ENCODE measurements around the gene ANKS6. TPM values are rescaled to one million over a fixed set of nuclear protein-coding genes. Genes with fewer than 3 reads are reported as not detected.
A peak's percentile ranks its signal among the peaks of the same experiment; 100 is the strongest.

ANKS6 gene
- total and polyA plus RNA-seq, 2 of the 4 experiments (the other 2 are of a cell fraction): 9.0 to 23.6 TPM

GRCh38 chr9:98707166-98708102 lies 88.9 kb downstream of the ANKS6 start:
- Histone ChIP-seq H3K4ac (ENCODE audit: low read depth, low read length) (peak overlapping the region; percentile 54; the same call in 1 of the 2 replicates), H2AK9ac (replicated peaks; ENCODE audit: low read depth, low read length, poor library complexity) (peak overlapping the region; percentile 47), H4K5ac (ENCODE audit: low read depth, low read length) (no peak overlapping the region), H4K91ac (ENCODE audit: insufficient read depth, low read depth, low read length) (peak overlapping the region; percentile 56; the same call in 1 of the 2 replicates), H3K36me3 (ENCODE audit: control insufficient read depth, insufficient read depth, low read length) (no peaks in the 10 kb centered on the region), H3K18ac (ENCODE audit: low read depth, low read length) (0 out of 2 replicates have a peak overlapping the region, but pooled peaks have one; percentile 1), H3K4me2 (ENCODE audit: low read depth, low read length) (peak overlapping the region; percentile 76), H3K9me3 (ENCODE audit: control insufficient read depth, insufficient read depth, low read length) (no peaks in the 10 kb centered on the region), H3K79me1 (ENCODE audit: low read depth in 1 of 2, low read length in 2 of 2) (peaks cover 9 to 26% of the 10 kb centered on the region in 2 experiments; a peak in 3 of 4 replicates), H2BK5ac (ENCODE audit: low read depth, low read length, poor library complexity, severe bottlenecking) (peak overlapping the region; percentile 64), H3K4me1 (ENCODE audit: control insufficient read depth, insufficient read depth, low read length) (peaks cover 5% of the 10 kb centered on the region), H3K9me1 (ENCODE audit: insufficient read depth, low read length) (peaks cover 4% of the 10 kb centered on the region; the same call in 1 of the 2 replicates), H2BK15ac (ENCODE audit: low read depth, low read length) (0 out of 3 replicates have a peak overlapping the region, but pooled peaks have one; percentile 10), H3K27ac (ENCODE audit: insufficient read depth, low read length) (peak overlapping the region; percentile 50), H2BK20ac (ENCODE audit: low read depth, low read length) (peak overlapping the region; percentile 32; the same call in 1 of the 2 replicates), H2AK5ac (ENCODE audit: low read depth, low read length) (peak overlapping the region; percentile 6; the same call in 1 of the 2 replicates), H4K20me1 (ENCODE audit: insufficient read depth, low read length) (peaks cover 15% of the 10 kb centered on the region), H4K8ac (ENCODE audit: low read depth in 2 of 2, low read length in 2 of 2) (peak overlapping the region; percentile 21 to 34; a peak in 3 of 4 replicates), H2AFZ (replicated peaks; ENCODE audit: low read length, poor library complexity) (peak overlapping the region; percentile 85), H3K56ac (ENCODE audit: extremely low read depth, insufficient read depth, low read length) (no peak overlapping the region), H3K23ac (ENCODE audit: low read depth, low read length) (no peak overlapping the region), H3K4me3 (ENCODE audit: insufficient read depth, low read depth, low read length) (peak overlapping the region; percentile 45), H3K9ac (ENCODE audit: low read depth, low read length) (peak overlapping the region; percentile 59), H3K14ac (replicated peaks; ENCODE audit: low read depth, low read length) (peak overlapping the region; percentile 20; the same call in 1 of the 2 replicates), H3K27me3 (ENCODE audit: control insufficient read depth, insufficient read depth, low read length) (peaks cover 10% of the 10 kb centered on the region), H2BK120ac (ENCODE audit: low read depth, low read length) (peak overlapping the region; percentile 50; the same call in 1 of the 2 replicates)
- intact Hi-C loops (cut with micrococcal nuclease): loop anchor here (1.0 to 10.0 kb wide), 8 partner anchors 67 to 785 kb away; partner anchors contain the start of gene TRMO
- CTCF ChIA-PET: interaction anchor here (0.6 to 1.6 kb wide), 3 partner anchors 364 to 392 kb away, joined by 4 to 6 read pairs (median 4); no protein-coding TSS in a partner anchor
- no peak for TF ChIP-seq NFE2L2 (IDR thresholded peaks at IDR 0.05; ENCODE audit: low read depth, low read length)
- peak; percentile 79 for TF ChIP-seq CTCF (conservative IDR thresholded peaks at IDR 0.05; ENCODE audit: low read depth, low read length)
- no peak for TF ChIP-seq RCOR1 (IDR thresholded peaks at IDR 0.05; ENCODE audit: insufficient replicate concordance, low read length)
- TF ChIP-seq MAZ (IDR thresholded peaks at IDR 0.05; ENCODE audit: borderline replicate concordance, low read depth, low read length): peak; percentile 40; the same call in 1 of the 2 replicates
- peak; percentile 89 for TF ChIP-seq RAD21 (IDR thresholded peaks at IDR 0.05; ENCODE audit: low read length)
- TF ChIP-seq ELK1 (IDR thresholded peaks at IDR 0.05; ENCODE audit: borderline replicate concordance, low read depth, low read length): no peak
- TF ChIP-seq BHLHE40 (IDR thresholded peaks at IDR 0.05; ENCODE audit: low read depth, low read length): no peak
- TF ChIP-seq CHD1 (IDR thresholded peaks at IDR 0.05; ENCODE audit: low read depth, low read length): no peak
- peak; percentile 81 for TF ChIP-seq SMC3 (IDR thresholded peaks at IDR 0.05; ENCODE audit: low read depth, low read length)
- in situ Hi-C loops (cut with MboI; ENCODE audit: low sequenced_read_pairs): loop anchor here (5.0 kb wide), 1 partner anchor 390 kb away; no protein-coding TSS in a partner anchor
- WGBS, 2 experiments (ENCODE audit: extremely low coverage in 2 of 2, insufficient read length in 1 of 2): 2% methylated on average over 41 of the region's 79 CpGs; no CpG with 5 or more reads in 1 of the 2 experiments
- POLR2A ChIA-PET (ENCODE audit: unreplicated experiment): no interaction called here
- DNase-seq (peak; percentile 85), ATAC-seq (ENCODE audit: low read depth) (peak; percentile 86)
- dilution Hi-C loops (cut with HindIII; ENCODE audit: low sequenced_read_pairs, unreplicated experiment): no loop called here
- no TSS peak for BruUV-seq (replicated peaks)

Measured in IMR-90 (cell line).